ENCODE data around the gene STAT5A. TPM values are rescaled to one million over a fixed set of nuclear protein-coding genes. Genes with fewer than 3 reads are reported as not detected.

The STAT5A gene
- total RNA-seq, 1 experiment from 2014 or later = 3.1 TPM

DNA sequence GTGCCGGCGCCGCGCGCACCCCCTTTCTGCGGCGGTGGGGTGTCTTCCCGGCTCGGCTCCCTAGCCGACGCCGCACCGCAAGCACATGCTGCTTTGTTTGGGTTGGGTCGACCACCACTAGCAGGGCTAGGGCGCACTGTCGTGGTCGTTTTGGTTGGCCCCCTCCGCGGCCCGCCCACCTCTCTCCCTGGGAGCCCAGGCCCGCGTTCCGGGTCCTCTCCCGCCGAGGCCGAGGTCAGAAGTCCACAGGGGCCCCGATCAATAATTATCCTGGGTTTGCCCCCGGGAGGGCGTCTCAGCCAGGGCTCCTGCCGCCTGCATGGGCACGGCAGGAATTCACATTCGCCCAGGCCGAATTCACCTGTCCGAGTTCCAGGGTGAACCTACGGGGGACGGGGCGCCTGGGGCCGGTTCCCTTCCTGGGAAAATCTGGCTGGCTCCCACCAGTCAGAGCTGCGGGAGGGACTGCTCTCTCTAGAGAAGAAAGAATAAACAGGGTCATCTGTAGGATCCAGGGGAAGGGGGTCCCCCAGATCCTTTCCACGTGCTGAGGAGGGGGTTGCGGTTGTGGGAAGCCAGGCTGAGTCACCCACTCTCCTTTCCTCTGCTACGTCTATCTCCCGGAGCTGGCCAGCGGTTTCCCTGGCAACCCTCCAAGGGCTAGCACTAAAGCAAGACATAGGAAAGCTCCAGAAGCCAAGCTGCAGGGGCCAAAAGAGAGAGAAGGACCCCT, 11.5 kb upstream of the STAT5A start:
- Mint-ChIP-seq H3K27ac (ENCODE audit: unreplicated experiment) (peak overlapping the region; percentile 93), H3K4me1 (ENCODE audit: low read depth, unreplicated experiment) (peaks cover 39% of the 10 kb centered on the region), H3K9me3 (ENCODE audit: low read depth, unreplicated experiment) (no peaks in the 10 kb centered on the region), H3K36me3 (ENCODE audit: insufficient read depth, unreplicated experiment) (peaks cover 24% of the 10 kb centered on the region), H3K27me3 (ENCODE audit: unreplicated experiment) (no peaks in the 10 kb centered on the region), H3K4me3 (ENCODE audit: low read depth, unreplicated experiment) (peak overlapping the region; percentile 76)
- intact Hi-C loops (cut with micrococcal nuclease; ENCODE audit: unreplicated experiment) = loop anchor here (10.0 kb wide), 1 partner anchor 142 kb away; no protein-coding TSS in a partner anchor
- DNase-seq = peak; percentile 85
- TF ChIP-seq, protein P1, sequence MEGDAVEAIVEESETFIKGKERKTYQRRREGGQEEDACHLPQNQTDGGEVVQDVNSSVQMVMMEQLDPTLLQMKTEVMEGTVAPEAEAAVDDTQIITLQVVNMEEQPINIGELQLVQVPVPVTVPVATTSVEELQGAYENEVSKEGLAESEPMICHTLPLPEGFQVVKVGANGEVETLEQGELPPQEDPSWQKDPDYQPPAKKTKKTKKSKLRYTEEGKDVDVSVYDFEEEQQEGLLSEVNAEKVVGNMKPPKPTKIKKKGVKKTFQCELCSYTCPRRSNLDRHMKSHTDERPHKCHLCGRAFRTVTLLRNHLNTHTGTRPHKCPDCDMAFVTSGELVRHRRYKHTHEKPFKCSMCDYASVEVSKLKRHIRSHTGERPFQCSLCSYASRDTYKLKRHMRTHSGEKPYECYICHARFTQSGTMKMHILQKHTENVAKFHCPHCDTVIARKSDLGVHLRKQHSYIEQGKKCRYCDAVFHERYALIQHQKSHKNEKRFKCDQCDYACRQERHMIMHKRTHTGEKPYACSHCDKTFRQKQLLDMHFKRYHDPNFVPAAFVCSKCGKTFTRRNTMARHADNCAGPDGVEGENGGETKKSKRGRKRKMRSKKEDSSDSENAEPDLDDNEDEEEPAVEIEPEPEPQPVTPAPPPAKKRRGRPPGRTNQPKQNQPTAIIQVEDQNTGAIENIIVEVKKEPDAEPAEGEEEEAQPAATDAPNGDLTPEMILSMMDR (IDR thresholded peaks at IDR 0.05; ENCODE audit: unreplicated experiment) = no peak
- no TSS peak for BruUV-seq (replicated peaks)
- CTCF ChIA-PET = interaction anchor here (0.6 to 1.0 kb wide), 7 partner anchors 8 to 257 kb away, joined by 3 to 8 read pairs (median 3); no protein-coding TSS in a partner anchor

DNA sequence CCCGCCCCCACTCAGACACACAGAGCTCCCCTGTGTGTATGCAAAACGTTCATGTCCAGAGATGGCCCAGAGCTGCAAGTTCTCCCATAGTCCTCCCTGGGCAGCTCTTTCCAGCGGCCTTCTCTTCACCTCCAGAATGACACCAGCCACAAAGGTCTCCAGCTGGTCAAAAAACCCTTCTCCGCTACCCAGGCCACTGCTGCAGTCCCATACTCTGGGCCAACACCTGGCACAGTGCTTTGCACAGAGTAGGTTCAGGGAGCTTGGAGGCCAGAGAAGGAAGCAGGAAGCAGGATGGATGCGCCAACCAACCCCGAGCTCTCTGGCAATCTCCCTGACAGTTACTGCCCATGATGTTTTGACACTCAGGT, 11.0 kb upstream of the STAT5A start:
- Mint-ChIP-seq H3K4me1 (ENCODE audit: low read depth, unreplicated experiment) (peaks cover 39% of the 10 kb centered on the region), H3K9me3 (ENCODE audit: low read depth, unreplicated experiment) (no peaks in the 10 kb centered on the region), H3K27me3 (ENCODE audit: unreplicated experiment) (no peaks in the 10 kb centered on the region), H3K4me3 (ENCODE audit: low read depth, unreplicated experiment) (peak overlapping the region; percentile 76), H3K36me3 (ENCODE audit: insufficient read depth, unreplicated experiment) (peaks cover 24% of the 10 kb centered on the region), H3K27ac (ENCODE audit: unreplicated experiment) (peak overlapping the region; percentile 93)
- intact Hi-C loops (cut with micrococcal nuclease; ENCODE audit: unreplicated experiment) = loop anchor here (10.0 kb wide), 1 partner anchor 143 kb away; no protein-coding TSS in a partner anchor
- BruUV-seq (replicated peaks) = no TSS peak
- TF ChIP-seq, protein P1 (IDR thresholded peaks at IDR 0.05; ENCODE audit: unreplicated experiment) = no peak
- CTCF ChIA-PET = interaction anchor here (0.6 to 1.0 kb wide), 7 partner anchors 8 to 257 kb away, joined by 3 to 8 read pairs (median 3); no protein-coding TSS in a partner anchor
- DNase-seq = no peak

DNA sequence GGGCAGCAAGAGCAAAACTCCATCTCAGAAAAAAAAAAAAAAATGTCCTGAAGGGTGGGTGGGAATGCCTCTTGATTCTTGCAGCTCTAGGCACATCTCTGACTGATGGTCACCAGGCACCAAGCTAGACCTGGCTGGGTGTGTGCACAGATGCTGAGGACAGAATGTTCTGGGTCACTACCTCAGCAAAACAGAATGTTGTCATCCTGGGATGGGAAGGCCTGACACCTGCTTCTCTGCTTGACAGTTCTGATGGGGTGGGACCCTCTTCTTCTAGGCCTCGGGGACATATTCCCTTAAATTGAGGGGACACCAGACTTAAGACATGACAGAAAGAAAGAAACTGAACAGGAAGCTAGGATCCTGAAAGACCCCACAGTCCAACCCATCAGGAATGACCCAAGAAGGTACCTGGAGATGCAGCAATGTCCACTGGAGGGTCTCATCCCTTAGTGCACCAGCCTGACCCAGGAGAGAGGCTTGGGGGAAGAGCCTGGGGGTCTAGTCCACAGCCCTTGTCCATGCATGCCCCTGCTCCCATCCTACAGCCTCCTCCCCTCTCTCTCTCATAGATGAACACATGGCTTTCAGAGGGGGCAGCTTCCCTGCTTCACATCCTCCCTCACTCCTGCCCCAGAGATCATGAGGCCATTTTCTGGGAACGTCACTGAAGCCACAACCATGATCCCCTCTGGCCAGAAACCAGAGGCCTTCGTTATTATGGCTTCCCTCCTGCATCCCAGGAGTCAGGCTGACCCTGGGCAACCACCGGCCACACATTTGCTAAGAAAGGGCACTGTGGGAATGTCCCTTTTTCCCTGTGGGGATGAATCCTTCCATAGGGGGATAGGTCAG, 8.3 kb upstream of the STAT5A start:
- DNase-seq = no peak
- intact Hi-C loops (cut with micrococcal nuclease; ENCODE audit: unreplicated experiment) = loop anchor here (10.0 kb wide), 1 partner anchor 145 kb away; no protein-coding TSS in a partner anchor
- no TSS peak for BruUV-seq (replicated peaks)
- Mint-ChIP-seq H3K27me3 (ENCODE audit: unreplicated experiment) (no peaks in the 10 kb centered on the region), H3K9me3 (ENCODE audit: low read depth, unreplicated experiment) (no peaks in the 10 kb centered on the region), H3K27ac (ENCODE audit: unreplicated experiment) (no peak overlapping the region), H3K4me1 (ENCODE audit: low read depth, unreplicated experiment) (peaks cover 22% of the 10 kb centered on the region), H3K4me3 (ENCODE audit: low read depth, unreplicated experiment) (no peak overlapping the region), H3K36me3 (ENCODE audit: insufficient read depth, unreplicated experiment) (peaks cover 24% of the 10 kb centered on the region)
- CTCF ChIA-PET = no interaction called here
- TF ChIP-seq, protein P1 (IDR thresholded peaks at IDR 0.05; ENCODE audit: unreplicated experiment) = no peak

GRCh38 chr17:42281571-42282096, 6.7 kb upstream of the STAT5A start:
- intact Hi-C loops (cut with micrococcal nuclease; ENCODE audit: unreplicated experiment) = no loop called here
- Mint-ChIP-seq H3K9me3 (ENCODE audit: low read depth, unreplicated experiment) (no peaks in the 10 kb centered on the region), H3K4me1 (ENCODE audit: low read depth, unreplicated experiment) (peaks cover 13% of the 10 kb centered on the region), H3K36me3 (ENCODE audit: insufficient read depth, unreplicated experiment) (peaks cover 9% of the 10 kb centered on the region), H3K4me3 (ENCODE audit: low read depth, unreplicated experiment) (no peak overlapping the region), H3K27ac (ENCODE audit: unreplicated experiment) (no peak overlapping the region), H3K27me3 (ENCODE audit: unreplicated experiment) (peaks cover 3% of the 10 kb centered on the region)
- no peak for DNase-seq
- CTCF ChIA-PET = interaction anchor here (0.6 kb wide), 1 partner anchor 246 kb away, joined by 5 read pairs; no protein-coding TSS in a partner anchor
- TF ChIP-seq, protein P1 (IDR thresholded peaks at IDR 0.05; ENCODE audit: unreplicated experiment) = no peak
- BruUV-seq (replicated peaks) = no TSS peak
